GM06990 (cell line): Measurements from ENCODE around the gene ABHD17B.

Experiments
- DNase-seq: peaks from one replicate; pipeline ENCODE4 v3.0.0-alpha.2; 2011; ENCODE audit not compliant: insufficient read length; ENCODE audit errors: extremely low read depth
- H3K27me3 ChIP-seq: replicated peaks from 2 replicates; pipeline ENCODE4 v1.6.0; 2011; ENCODE audit warnings: low read length; ENCODE audit not compliant: control insufficient read depth, insufficient read depth
- H3K36me3 ChIP-seq: 2 replicates; pipeline ENCODE4 v1.5.1; 2011; ENCODE audit warnings: low read length; ENCODE audit not compliant: control insufficient read depth, insufficient read depth
- H3K4me3 ChIP-seq: replicated peaks from 2 replicates; pipeline ENCODE4 v1.5.1; 2011; ENCODE audit warnings: low read depth, mild to moderate bottlenecking, control low read depth, low read length
- CTCF ChIP-seq: IDR thresholded peaks from 2 replicates; pipeline ENCODE4 v1.5.1; 2011; ENCODE audit warnings: low read length, control low read depth, mild to moderate bottlenecking, inconsistent platforms; ENCODE audit not compliant: insufficient read depth, poor library complexity, severe bottlenecking

Gene ABHD17B

GRCh38 chr9:71897577-71897976 is 13.4 kb downstream of the ABHD17B start:
- H3K27me3 ChIP-seq = no peaks in the 10 kb centered on the region
- DNase-seq = no peak
- TF ChIP-seq CTCF = no peak
- no peaks in the 10 kb centered on the region for H3K36me3 ChIP-seq
- no peak overlapping the region for H3K4me3 ChIP-seq

GRCh38 chr9:71896761-71897160 is 14.2 kb downstream of the ABHD17B start:
- Histone ChIP-seq H3K27me3 (no peaks in the 10 kb centered on the region), H3K4me3 (no peak overlapping the region), H3K36me3 (no peaks in the 10 kb centered on the region)
- no peak for DNase-seq
- no peak for TF ChIP-seq CTCF

GRCh38 chr9:71895955-71896354 is 15.0 kb downstream of the ABHD17B start:
- no peaks in the 10 kb centered on the region for H3K27me3 ChIP-seq
- DNase-seq = no peak
- H3K4me3 ChIP-seq = no peak overlapping the region
- TF ChIP-seq CTCF = no peak
- H3K36me3 ChIP-seq = no peaks in the 10 kb centered on the region

GRCh38 chr9:71895117-71895516 is 15.9 kb downstream of the ABHD17B start:
- no peak for TF ChIP-seq CTCF
- Histone ChIP-seq H3K4me3 (no peak overlapping the region), H3K36me3 (no peaks in the 10 kb centered on the region), H3K27me3 (no peaks in the 10 kb centered on the region)
- no peak for DNase-seq

- Histone ChIP-seq H3K36me3 (no peaks in the 10 kb centered on the region), H3K27me3 (no peaks in the 10 kb centered on the region), H3K4me3 (no peak overlapping the region)
- TF ChIP-seq CTCF = no peak
- no peak for DNase-seq
These were observed 19.3 kb downstream of the ABHD17B start for GRCh38 chr9:71891557-71892189.
